Activated CD4-positive, CD25-positive, alpha-beta regulatory T cell (primary cell): ENCODE measurements around the gene GAB2.
A peak's percentile ranks its signal among the peaks of the same experiment; 100 is the strongest.

Source experiments
- DNase-seq, 4 experiments: peaks; one replicate each; lab custom pipeline; 2025; lab: John Stamatoyannopoulos, UW

Gene GAB2

GRCh38 chr11:78428266-78428636 is 10.6 kb upstream of the GAB2 start:
- DNase-seq: no peak

- DNase-seq: no peak
Measured at GRCh38 chr11:78427615-78428265, 10.1 kb upstream of the GAB2 start.

- no peak for DNase-seq
Measured at GRCh38 chr11:78426845-78427244, 9.2 kb upstream of the GAB2 start.

GRCh38 chr11:78425399-78426070 is 7.9 kb upstream of the GAB2 start:
- no peak for DNase-seq

- no peak for DNase-seq
Measured at GRCh38 chr11:78424334-78425270, 7.0 kb upstream of the GAB2 start.

GRCh38 chr11:78423241-78423640 is 5.6 kb upstream of the GAB2 start:
- no peak for DNase-seq

GRCh38 chr11:78420796-78421209 is 3.2 kb upstream of the GAB2 start:
- peak in 1 of 4 experiments; percentile 10 for DNase-seq

- peak in 3 of 4 experiments; percentile 4 to 18 (median 5) for DNase-seq
Measured at GRCh38 chr11:78420255-78420764, 2.7 kb upstream of the GAB2 start.

- DNase-seq: no peak
Measured at GRCh38 chr11:78419327-78419726, 1.7 kb upstream of the GAB2 start.

- no peak for DNase-seq
Measured at GRCh38 chr11:78418584-78419211, 1.1 kb upstream of the GAB2 start.

GRCh38 chr11:78417888-78418583 is 416 bp upstream of the GAB2 start:
- peak in 3 of 4 experiments; percentile 32 to 65 (median 60) for DNase-seq

- DNase-seq: peak in 3 of 4 experiments; percentile 42 to 63 (median 62)
Measured at GRCh38 chr11:78416285-78417174, 1.1 kb downstream of the GAB2 start.

- no peak for DNase-seq
Measured at GRCh38 chr11:78415338-78415737, 2.3 kb downstream of the GAB2 start.

GRCh38 chr11:78414321-78415051 is 3.1 kb downstream of the GAB2 start:
- no peak for DNase-seq

- no peak for DNase-seq
Measured at GRCh38 chr11:78408619-78409018, 9.0 kb downstream of the GAB2 start.

GRCh38 chr11:78406568-78407196 is 10.9 kb downstream of the GAB2 start:
- no peak for DNase-seq

- no peak for DNase-seq
Measured at GRCh38 chr11:78405805-78406204, 11.8 kb downstream of the GAB2 start.

- DNase-seq: no peak
Measured at GRCh38 chr11:78403781-78404180, 13.8 kb downstream of the GAB2 start.

GRCh38 chr11:78402847-78403246 is 14.8 kb downstream of the GAB2 start:
- no peak for DNase-seq
